ENCODE results near the gene PTK7. TPM values are rescaled to one million over a fixed set of nuclear protein-coding genes. Genes with fewer than 3 reads are reported as not detected.
"Not testable (repeated sequence)": the region's sequence is repeated elsewhere in the genome, so short reads cannot be mapped to it uniquely, and the experiment has no call there.

Gene PTK7
- 100 to 1,000 TPM in 1 of 10 donors, 10 to 100 TPM in 9; 33.3 to 176 (median 57.0) TPM for polyA plus RNA-seq (ENCODE audit: insufficient read length in 10 of 10)
- long read RNA-seq, donor 1, full-length matches to known transcripts: 1 of 1 reads
- long read RNA-seq, donor 1, partial matches to known transcripts: 0 of 1 reads
- long read RNA-seq, donor 1, other reads (novel, unspliced or antisense): 0 of 1 reads
- long read RNA-seq, donor 2, partial matches to known transcripts: 0 of 1 reads
- long read RNA-seq, donor 2, other reads (novel, unspliced or antisense): 0 of 1 reads
- long read RNA-seq, donor 3: 0 reads
- long read RNA-seq, donor 4, partial matches to known transcripts: 0 of 2 reads
- long read RNA-seq, donor 4, other reads (novel, unspliced or antisense): 0 of 2 reads
- long read RNA-seq, donor 5, partial matches to known transcripts: 5 of 9 reads
- long read RNA-seq, donor 5, other reads (novel, unspliced or antisense): 0 of 9 reads
- long read RNA-seq, donor 6, full-length matches to known transcripts: 6 of 6 reads
- long read RNA-seq, donor 6, partial matches to known transcripts: 0 of 6 reads
- long read RNA-seq, donor 6, other reads (novel, unspliced or antisense): 0 of 6 reads
- long read RNA-seq, donor 7, full-length matches to known transcripts: 3 of 3 reads
- long read RNA-seq, donor 7, partial matches to known transcripts: 0 of 3 reads
- long read RNA-seq, donor 7, other reads (novel, unspliced or antisense): 0 of 3 reads
- long read RNA-seq, donor 8, full-length matches to known transcripts: 8 of 89 reads
- long read RNA-seq, donor 8, partial matches to known transcripts: 81 of 89 reads
- long read RNA-seq, donor 8, other reads (novel, unspliced or antisense): 0 of 89 reads
- long read RNA-seq, donor 9: 0 reads

DNA sequence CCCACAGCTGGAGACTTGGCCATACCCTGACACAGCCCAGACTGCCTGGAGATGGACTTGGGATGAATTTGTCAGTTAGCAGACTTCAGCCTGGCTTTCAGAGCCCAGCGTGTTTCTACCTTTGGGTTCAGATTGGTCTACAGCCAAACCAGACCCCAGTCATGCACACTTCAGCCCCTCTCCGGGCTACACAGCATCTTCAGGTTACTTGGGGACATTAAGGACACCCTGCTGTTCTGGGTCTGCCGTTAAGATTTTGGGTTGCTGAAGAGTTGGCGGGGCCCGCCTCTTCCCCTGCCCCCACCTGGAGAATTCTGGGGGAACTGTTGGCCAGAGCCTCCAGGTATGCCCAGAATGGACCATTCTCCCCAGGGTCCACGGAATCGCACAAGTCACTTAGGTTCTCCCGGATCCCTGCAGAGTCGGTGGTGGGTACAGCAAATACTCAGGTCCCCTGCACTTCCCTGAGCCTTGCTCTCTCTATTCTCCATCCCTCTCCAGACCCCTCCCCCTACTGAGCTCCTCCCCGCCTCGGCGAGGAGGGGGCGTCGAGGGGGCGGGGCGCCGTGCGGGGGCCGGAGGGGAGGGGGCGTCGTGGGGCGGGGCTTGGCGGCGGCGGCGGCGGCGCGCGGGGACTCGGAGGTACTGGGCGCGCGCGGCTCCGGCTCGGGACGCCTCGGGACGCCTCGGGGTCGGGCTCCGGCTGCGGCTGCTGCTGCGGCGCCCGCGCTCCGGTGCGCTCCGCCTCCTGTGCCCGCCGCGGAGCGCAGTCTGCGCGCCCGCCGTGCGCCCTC is at the start of gene PTK7:
TSS of gene PTK7 (plus strand) at position 645 of the 794 bp plus-strand sequence. CDS start 175 bp downstream, outside the sequence.
- peak; percentile 82 to 90 (median 82) for DNase-seq

DNA sequence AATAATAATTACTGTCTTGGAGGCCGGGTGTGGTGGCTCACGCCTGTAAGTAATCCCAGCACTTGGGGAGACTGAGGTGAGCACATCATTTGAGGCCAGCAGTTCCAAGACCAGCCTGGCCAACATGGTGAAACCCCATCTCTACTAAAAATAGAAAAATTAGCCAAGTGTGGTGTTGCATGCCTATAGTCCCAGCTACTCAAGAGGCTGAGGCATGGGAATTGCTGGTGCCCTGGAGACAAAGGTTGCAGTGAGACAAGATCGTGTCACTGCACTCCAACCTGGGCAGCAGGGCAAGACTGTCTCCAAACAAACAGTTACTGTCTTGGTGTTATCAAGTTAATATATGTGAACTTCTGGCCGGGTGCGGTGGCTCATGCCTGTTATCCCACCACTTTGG is 49.7 kb upstream of the PTK7 start:
- DNase-seq: no peak

DNA sequence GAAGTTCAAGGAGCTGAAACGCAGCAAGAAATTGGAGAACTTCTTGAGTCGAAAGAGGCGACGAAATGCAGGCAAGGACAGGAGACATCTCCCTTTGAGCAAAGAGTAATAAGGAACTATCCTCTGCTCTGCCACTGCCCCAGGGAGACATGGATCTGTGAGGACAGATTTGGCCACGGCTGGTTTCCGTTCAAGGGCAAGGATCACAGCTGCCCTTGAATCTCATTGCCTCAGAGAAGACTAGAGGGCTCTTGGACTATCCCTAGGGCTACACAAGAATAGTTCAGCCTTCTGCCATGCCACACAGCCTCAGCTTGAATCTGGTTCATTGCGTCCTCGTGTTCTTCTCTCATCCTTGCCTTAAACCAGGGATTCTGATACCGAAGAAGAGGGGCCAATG is 47.0 kb upstream of the PTK7 start:
- no peak for DNase-seq

DNA sequence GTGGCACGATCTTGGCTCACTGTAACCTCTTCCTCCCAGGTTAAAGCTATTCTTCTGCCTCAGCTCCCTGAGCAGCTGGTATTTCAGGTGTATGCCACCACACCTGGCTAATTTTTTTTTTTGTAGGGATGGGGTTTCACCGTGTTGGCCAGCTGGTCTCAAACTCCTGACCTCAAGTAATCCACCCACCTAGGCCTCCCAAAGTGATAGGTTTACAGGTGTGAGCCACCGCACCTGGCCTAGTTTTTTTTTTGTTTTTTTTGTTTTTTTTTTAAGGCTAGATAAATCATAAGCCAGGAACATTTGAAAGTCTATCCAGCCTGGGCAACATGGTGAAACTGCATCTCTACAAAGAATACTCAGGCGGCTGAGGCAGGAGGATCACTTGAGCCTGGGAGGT is 43.8 kb upstream of the PTK7 start:
- DNase-seq: no peak

DNA sequence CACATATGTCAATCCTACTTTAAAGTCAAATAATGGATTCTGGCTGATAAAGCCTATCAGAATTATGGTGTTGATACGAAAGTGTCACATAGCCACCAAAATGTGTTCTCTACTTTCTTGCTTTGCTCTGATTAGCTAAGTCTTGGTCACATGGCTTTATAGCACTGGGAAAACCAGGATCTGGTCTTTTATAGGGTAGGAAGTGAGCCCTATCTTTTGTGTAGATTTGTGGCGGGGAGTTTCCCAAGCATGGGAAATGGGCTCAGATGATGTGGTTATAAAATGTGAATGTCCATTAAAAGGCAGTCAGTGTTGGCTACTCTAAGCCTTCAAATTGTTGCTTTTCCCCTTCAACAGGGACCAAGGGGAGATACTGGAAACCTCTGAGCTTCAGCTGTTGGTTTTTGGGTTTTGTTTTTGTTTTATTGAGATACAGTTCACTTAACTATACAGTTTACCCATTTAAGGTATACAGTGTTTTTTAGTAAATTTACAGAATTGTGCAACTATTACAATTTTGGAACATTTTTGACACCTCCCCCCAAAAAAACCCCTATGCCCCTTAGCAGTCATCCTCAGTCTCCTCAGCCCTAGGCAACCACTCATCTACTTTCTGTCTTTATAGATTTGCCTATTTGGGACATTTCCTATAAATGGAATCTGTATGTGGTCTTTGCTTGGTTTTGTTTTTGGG is 42.5 kb upstream of the PTK7 start:
- no peak for DNase-seq

DNA sequence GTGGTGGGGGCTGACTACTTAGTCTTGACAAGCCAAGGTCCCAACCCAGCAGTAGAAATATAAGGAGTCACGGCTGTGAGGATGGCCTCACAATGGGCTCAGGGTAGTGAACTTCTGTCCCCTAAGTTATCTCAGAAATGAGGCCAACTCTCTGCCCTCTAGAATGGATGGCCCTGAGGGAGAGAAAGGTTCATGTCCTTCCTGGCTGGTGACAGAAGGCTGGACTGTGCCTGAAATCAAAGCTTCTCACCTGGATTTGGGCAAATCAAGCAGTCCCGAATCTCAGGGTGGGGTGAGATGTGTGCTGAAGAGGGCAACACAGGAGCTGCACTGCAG is 42.0 kb upstream of the PTK7 start:
- no peak for DNase-seq

DNA sequence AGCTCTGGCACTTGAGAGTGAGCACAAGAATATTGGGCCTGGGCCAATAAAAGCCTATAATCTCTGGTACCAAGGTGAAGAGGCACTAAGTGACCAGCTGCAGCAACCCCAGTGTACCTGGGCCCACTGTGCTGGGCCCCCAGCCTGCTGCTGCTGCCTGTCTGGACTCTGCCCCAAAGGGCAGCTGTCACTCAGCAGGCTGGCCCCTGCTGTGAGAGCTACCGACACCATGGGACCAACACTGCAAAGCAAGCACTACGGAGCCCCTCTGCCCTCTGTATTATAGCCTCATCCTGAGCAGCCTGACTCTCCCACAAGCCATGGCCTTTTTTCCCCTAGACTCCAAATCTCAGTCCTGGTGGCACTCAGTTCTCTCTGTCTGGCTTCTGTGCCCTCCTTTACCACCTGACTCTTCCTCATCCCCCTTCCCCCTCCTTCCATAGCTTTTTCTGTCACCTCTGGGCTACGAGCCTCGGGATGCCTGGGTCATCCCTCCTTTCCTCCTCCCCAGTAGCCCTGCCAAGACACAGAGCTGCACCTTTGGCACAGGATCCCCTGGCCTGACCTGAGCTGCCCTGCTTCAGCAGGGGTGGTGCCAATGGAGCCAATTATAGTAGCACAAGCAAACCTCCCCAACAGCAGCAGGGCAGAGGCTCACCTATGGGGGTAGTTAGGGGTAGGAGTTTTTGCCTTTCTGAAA is 40.5 kb upstream of the PTK7 start:
- DNase-seq: no peak

DNA sequence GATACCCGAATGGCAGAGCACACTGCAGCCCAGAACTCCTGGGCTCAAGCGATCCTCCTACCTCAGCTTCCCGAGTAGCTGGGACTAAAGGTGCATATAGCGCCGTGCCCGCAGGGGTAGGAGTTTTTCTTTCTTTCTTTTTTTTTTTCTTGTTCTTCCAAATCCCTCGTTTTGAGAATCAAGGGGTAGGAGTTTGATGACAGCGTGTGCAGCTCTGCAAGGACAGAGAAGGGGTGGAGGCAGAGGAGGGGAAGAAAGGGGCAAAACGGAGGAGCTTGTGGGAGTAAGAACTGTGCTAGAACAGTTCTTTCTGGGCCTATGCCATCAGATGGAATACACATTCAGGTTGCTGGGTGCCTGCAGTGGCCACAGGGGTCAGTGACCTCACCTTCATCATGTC is 39.4 kb upstream of the PTK7 start:
- DNase-seq: no peak

DNA sequence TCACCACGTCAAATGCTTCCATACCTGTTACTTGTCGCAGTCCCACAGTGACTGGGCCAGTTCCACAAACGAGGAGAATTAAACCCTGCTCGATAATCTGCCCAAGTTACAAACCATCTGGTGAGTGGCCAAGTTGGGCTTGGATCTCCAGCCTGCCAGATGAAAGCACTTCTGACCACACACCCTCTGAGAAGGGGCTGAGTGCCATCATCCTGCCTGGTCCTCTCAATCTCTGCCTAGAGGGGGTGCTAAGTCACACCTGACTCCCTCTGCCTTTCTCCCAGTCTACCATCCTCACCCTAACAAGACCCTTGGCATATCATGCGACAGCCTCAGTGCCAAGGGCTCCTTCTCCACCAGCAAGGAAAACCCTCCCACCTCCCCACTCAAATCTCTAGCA is 38.9 kb upstream of the PTK7 start:
- DNase-seq: no peak

DNA sequence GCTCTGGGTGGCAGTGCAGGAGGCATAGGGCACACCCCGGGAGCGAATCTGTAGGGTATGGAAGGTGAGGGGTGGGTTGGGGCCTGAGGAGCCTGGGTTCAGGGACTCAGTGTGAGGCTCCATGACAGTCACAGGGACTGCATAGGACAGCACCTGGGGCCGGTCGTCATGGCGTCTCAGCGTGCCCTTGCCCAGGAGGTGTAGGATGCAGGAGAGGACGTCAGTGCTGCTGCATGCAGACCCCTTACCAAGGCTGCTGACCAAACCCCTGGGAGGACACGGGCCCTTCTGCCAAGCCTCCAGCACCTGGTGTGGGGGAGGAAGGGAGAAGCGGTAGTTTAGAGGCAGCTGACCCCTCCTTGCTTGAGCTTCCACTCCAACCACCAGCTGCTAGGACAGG is 38.4 kb upstream of the PTK7 start:
- no peak for DNase-seq

DNA sequence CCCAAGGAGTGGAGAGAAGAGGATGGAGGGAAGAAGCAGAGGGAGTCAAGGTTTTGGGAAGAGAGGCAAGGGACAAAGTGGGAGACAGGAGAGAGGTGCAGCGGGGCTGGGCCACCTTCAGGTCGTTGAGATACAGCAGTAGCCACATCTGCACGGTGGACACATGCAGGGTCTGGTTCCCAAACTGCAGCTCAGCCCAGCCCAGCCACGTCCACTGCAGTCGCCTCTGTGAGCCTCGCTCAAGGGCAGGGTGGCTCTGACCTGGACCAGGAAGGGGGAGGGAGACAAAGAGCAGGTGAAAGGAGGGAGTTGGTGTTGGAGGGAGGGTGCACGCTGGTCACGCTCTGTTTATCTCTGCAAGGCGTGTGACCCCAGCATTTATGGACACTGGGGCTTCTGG is 37.4 kb upstream of the PTK7 start:
- DNase-seq: no peak

DNA sequence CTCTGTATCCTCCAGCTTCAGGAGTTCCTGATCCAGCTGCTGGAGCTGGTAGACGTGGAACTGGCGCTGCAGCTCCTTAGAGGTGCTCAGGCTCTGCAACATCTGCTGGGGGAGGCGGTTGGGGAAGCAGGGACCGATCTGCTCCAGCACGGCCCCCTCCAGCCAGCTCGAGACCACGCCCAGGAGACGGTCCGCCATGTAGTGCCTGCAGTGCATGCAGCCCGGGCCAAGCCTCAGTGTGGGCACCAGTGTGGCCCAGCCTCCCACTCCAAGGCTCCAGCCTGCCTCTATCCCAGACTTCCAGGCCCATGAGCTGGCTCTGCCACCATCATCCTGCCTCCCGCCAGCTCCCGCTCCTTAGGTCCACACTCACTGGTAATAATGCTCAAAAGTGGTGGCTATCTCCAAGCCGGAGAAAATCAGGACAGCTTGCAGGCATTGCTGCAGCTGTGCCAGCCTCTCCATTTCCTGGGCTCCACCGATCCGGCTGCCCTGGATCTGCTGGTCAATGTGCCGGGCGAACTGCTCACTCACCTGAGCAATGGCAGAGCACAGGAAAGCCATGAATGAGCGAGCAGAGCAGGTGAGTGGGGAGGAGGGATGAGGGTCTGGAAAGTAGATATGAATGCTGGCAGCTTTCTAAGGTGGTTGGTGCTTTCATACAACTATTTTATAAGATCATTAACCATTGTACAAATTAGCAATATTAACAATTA is 35.4 kb upstream of the PTK7 start:
- DNase-seq: no peak

DNA sequence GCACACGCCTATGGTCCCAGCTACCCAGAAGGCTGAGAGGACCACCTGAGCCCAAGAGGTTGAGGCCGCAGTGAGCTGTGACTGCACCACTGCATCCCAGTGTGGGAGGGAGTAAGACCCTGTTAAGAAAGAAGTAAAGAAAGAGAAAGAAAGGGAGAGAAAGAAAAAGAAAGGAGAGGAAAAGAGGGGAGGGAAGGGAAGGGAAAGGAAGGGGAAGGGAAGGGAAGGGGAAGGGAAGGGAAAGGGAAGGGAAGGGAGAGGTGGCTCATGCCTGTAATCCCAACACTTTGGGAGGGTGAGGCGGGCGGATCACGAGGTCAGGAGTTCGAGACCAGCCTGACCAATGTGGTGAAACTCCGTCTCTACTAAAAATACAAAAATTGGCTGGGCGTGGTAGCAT is 34.6 kb upstream of the PTK7 start:
- DNase-seq: not testable (repeated sequence)

DNA sequence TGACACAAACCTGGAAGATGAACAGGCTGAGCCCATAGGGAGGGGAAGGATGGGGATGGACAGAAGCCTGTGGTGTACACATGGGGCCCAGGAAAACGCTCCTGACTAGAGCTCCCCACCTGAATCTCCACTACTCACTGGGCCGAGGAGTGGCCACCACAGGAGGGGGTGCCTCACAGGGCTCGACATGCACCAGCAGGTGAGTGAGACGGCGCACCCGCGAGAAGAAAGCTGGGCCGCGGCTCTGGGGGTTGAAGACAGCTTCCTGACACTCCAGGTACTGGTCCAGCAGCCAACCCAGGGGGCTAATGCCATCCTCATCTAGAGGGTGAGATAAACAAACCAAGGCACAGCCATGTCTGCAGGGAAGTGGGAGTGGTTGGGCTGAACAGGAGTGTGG is 32.8 kb upstream of the PTK7 start:
- DNase-seq: no peak

DNA sequence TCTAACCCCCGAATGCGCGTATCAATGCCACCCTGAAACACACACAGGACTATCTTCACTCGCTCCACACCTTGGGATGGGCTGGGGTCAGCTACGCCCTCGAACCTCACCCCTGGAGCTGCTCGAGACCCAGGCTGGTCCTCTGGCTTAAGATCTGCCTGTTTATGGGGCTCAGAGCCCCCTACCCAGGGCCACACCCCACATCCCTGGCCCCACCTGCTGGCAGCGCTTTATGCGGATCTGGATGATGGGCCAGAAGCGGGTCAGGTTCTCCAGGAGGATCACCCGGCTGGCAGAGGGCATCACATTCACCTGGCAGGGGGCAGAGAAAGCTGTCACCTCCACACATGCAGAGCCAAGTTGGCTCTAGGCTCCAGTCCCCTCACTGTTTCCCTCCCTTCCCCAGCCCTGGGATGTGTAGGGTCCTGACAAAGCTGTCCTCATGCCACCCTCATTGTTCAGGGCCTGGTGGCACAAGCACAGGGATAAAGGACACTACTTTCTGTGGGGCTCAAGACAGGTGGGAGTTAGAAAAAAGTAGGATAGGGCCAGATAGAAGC is 30.7 kb upstream of the PTK7 start:
- no peak for DNase-seq

DNA sequence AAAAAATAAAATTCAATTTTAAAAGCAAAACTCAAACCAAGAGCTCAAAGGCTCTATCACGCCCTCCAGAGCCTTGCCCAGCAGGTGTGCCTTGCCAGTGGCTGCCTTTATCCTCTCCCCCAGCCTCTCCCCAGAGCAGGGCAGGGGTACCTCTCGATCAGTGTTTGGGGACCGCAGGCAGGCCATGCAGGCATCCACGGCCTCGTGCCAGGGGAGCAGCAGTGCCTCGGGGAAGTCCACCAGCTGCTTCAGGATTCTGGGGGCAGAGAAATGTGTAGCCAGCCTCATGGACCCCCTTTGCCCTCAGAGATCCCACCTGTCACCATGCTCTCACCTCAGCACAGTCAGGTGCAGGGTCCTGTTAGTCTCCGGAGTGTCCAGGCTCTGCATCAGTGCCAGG is 28.1 kb upstream of the PTK7 start:
- DNase-seq: no peak

DNA sequence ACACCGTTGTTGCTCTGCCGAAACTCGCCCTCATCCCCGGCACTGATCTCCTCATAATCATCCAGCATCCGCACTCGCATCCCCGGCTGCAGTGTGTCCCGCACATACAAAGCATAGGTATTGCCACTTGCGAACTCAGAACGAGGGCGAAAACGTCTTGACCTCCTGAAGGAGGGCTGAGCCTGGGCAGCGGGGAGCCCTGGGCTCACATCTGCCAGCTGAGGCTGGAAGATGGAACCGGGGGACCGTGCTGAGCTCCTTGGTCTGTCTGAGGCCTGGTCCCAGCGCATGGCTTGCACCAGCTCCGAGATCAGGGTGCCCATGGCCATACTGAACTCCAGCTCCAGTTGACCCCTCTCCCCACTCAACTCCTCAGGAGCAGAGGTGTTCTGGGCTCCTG is 25.1 kb upstream of the PTK7 start:
- DNase-seq: no peak

DNA sequence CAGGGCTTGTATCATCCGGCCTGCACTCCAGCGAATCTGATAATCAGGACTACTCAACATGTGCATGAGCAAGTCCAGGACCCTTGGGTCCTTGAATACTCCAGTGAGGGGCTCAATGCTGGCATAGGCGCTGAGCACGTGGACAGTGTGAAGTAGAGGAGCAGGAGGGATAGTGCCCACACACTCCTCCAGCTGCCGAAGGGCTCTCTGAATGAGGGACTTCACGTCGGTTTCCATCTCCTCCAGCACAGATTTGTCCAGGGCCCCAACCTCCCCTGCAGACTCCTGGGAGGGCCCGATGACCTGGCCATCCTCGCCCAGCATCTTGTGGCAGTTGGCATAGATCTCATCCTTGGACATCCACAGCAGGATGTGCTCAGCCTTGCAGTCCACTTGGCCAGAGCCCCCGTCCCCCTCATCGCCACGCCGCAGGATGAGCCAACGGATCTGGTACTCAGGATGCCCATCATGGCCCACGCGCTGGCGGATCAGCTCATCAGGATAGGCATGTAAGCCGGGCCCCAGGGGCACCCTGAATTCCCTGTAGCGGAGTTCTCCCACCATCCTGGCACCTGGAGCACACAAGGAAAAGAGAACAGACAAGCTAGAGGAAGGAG is 23.8 kb upstream of the PTK7 start:
- DNase-seq: peak in 1 of 3 donors; percentile 13

DNA sequence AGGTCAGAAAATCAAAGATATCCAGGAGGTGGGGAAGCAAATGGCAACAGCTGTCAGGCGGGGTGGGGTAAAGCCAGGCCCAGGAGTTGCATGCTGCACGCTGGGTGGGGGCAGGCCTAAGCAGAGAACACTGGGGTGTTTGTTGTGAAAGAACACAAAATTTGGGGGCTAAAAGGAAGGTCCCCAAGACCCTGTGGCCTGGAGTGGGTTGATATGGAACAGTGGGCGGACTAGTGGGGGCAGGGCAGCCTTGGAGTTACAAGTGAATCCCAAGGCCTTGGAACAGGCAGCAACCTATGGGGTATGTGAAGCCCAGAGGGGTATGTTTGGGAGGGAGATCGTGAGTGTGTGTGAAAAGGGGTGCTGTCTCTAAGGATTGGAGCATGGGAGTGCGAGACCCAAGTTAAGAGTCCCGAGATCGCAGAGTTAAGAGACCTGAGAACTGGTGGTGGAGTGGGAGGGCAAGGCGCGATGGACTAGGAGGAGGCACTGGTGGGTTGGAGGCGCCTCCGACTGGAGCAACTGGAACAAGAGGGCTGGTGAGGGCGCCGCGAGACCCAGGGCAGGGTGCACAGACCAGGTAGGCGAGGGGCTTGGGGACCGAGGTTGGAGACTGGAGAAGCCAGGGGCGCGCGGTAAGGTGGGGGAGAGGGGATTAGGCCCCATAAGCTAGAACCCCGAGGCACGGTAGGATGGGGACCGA is 23.1 kb upstream of the PTK7 start:
- DNase-seq: peak; percentile 31 to 83 (median 52)

Data from muscle of back (tissue), 13 donors.